HG03457 (cell line): ENCODE data around the gene CEP68.

Experiments used
- ATAC-seq: cut with Tn5 transposase; IDR thresholded peaks from one replicate; pipeline ENCODE4 v1.9.1; 2021; ENCODE audit warnings: moderate number of reproducible peaks; ENCODE audit not compliant: unreplicated experiment

CEP68 gene

DNA sequence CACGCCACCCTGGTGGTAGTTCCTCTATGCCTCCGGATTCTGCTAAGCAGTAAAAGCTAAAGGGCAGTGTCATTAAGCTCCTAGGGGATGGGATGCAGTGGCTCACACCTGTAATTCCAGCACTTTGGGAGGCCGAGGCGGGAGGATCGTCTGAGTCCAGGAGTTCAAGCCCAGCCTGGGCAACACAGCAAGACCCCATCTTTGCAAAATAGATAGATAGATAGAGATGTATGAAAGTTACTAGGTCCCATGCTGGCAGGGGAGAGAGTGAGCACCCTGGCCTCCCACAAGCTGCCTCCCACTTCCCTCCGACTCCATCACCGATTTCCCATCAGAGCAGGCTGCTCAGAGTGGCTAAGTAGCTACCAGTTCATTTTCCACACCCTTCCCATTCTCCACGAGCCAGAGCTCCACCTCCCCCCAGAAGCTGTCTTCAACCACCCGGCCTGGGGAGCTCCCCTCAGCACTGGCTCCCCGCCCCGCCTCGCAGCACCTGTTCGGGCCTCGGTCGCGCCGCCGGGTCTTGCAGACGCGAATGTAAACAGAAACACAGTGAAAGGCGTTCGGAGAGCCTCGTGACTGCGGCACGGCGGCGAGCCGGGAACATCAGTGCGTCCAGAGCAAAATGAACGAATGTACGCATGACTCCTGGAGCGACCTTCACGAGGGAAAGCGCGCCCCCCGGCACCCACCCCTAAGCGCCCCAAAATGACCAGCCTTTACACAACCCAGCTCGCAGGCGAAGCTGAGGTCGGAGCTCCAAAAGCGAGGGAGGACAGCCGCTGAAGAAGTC is 598 bp upstream of the CEP68 start:
- ATAC-seq = peak; percentile 20

- ATAC-seq = no peak
These were observed 799 bp downstream of the CEP68 start for GRCh38 chr2:65057054-65057375.

- no peak for ATAC-seq
These were observed 1.3 kb downstream of the CEP68 start for GRCh38 chr2:65057391-65058052.

DNA sequence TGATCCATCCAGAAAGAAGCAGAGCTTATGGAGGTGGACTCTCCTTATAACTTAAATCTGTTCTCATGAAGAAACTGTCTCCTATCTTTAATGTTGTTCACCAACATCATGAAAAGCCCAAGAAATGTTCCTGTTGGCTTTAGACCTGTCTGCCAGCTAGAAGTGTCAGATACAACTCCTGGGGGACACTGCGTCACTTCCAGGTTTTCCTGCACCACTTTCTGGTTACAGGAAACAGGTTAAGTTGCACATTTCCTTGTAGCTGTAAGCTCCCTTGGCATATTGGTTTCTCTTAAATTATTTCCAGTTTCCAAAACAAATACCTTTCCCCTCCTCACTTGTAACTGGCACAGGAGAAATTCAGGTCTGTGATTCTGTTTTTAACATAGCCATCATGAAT is 2.9 kb downstream of the CEP68 start:
- no peak for ATAC-seq

DNA sequence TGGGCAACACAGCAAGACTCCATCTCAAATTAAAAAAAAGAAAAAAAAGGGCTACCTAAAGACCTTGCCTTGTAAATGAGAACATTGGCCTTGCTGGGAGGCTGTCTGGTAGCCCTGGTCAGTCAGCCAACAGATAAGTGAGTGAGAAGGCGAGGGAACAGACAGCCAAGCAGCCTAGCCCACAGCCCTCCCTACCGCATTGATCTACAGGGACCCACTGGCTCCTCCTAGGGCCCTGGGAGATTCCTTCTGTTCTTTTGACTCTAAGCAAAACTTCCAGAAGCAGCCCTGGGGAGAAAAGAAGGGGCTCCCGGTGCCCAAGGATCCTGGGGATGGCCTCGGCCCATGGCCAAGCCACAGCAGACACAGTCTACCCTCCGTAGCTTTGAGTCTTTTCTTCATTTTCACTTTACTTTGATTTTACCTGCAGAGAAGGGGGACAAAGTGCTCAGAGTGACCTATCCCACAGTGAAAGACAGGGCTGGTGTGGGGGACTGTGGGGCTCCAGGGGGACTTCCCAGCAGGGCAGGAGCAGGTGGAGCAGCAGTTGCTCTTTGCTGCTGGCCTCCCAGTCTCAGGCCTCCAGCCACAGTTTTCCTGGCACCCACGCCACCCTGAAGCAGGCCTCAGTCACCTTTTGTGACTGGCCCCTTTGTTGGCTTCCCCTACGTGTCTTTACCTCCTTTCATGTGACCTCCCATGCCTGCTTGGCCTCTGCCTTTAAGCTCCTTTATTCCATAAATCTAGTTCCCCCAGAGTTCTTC is 5.1 kb downstream of the CEP68 start:
- no peak for ATAC-seq

DNA sequence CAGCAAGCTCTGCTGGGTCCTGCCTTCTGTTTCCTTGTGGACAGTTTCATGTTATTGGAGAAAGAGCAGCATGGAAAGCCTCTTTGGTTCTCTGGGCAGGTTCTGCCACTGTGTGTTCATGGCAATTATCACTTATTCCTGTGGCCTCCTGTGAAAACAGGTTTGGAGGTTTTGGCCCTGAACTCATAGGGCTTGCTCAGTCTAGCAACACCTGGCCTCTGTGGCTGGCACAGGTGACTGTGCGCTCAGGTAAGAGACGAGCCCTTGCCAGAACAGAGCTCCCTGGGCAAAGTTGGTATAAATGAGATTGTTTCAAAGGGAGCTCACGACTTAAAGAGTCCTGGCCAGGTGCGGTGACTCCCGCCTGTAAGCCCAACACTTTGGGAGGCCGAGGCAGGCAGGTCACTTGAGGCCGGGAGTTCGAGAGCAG is 5.7 kb downstream of the CEP68 start:
- ATAC-seq = no peak

GRCh38 chr2:65062843-65063825 is 6.9 kb downstream of the CEP68 start:
- no peak for ATAC-seq

DNA sequence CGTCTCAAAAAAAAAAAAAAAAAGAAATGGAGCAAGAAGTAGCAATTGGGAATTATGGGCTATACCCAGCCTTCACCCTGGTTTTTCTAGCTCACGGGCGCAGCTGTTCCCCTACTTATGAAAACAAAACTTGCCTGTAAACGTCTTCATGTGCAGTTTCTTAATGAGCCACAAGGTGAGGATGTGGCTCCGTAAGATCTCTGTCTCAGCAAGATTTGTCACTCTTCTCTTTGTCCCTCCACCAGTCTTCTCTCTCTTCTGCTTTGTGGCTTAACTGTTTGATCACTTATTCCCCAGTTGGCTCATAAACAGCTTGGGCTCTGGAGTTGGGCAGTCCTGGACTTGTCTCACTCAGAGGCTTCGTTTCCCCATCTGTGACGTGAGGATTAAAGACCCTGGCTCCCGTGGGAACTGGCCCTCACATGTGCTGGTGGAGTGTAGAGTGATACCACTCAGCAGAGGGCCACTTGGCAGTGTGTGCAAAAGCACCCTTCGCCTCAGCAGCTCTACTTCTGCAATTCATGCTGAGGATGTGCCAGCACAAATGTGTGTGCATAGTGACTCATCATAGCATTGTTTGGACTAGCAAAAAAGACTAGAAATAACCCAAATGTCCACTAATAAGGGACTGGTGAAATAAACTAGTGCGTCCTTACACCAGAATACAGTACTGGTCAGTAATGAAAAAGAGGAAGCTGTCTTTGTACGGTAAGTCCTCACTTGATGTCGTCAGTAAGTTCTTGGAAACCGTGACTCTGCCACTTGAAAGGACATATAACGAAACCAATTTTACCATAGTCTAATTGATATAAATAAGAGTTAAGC is 8.7 kb downstream of the CEP68 start:
- peak; percentile 69 for ATAC-seq

- no peak for ATAC-seq
These were observed 11.8 kb downstream of the CEP68 start for GRCh38 chr2:65067806-65068553.

GRCh38 chr2:65069439-65069824 is 13.2 kb downstream of the CEP68 start:
- ATAC-seq = no peak

GRCh38 chr2:65070172-65070830 is 14.1 kb downstream of the CEP68 start:
- no peak for ATAC-seq

- no peak for ATAC-seq
These were observed 14.6 kb downstream of the CEP68 start for GRCh38 chr2:65070856-65071255.

- no peak for ATAC-seq
These were observed 15.4 kb downstream of the CEP68 start for GRCh38 chr2:65071499-65072180.

DNA sequence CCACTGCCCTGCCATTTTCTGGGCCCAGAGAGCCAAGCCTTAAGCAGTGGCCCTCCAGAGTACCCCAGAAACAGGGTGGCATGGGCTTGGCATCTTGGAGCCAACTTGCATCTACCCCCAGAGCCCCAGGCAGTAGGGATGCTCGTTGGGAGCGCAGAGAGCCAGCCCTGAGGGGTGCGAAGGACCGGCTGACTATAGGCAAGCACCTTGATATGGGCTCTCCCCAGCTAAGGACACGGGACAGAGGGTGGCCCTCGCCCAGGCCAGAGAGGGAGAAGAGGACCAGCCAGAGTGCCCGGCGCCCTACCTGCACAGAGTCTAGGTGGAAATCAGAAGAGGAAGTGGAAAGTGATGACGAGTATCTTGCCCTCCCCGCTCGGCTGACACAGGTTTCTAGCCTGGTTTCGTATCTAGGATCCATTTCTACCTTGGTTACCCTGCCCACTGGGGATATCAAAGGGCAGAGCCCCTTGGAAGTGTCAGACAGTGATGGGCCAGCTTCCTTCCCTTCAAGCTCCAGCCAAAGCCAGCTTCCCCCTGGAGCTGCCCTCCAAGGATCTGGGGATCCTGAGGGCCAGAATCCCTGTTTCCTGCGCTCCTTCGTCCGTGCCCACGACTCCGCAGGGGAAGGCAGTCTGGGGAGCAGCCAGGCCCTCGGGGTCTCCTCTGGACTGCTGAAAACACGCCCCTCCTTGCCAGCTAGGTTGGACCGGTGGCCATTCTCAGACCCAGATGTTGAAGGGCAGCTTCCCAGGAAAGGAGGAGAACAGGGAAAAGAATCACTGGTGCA is 16.2 kb downstream of the CEP68 start:
- no peak for ATAC-seq

GRCh38 chr2:65073879-65074565 is 17.8 kb downstream of the CEP68 start:
- no peak for ATAC-seq

DNA sequence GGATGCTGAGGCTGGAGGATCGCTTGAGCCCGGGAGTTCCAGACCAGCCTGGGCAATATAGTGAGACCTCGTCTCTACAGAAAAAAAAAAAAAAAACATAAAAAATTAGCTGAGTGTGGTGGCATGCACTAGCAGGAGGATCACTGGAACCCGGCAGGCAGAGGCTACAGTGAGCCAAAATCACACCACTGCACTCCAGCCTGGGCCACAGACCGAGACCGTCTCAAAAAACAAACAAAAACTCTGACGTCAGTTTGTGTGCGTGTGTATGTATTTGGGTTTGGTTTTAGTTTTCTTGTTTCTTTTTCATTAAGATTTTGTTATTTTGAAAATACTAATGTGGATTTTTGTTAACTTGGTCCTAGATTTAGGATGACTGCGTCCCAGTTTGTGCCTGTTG is 19.0 kb downstream of the CEP68 start:
- no peak for ATAC-seq
